Limb (tissue), 2 donors: ENCODE data around the gene GBE1.

Source experiments
- DNase-seq, 2 donors: peaks; one replicate each; pipeline ENCODE4 v3.0.0-alpha.2; 2016; ENCODE audit errors: extremely low spot score in 2 of 2

GBE1 gene

DNA sequence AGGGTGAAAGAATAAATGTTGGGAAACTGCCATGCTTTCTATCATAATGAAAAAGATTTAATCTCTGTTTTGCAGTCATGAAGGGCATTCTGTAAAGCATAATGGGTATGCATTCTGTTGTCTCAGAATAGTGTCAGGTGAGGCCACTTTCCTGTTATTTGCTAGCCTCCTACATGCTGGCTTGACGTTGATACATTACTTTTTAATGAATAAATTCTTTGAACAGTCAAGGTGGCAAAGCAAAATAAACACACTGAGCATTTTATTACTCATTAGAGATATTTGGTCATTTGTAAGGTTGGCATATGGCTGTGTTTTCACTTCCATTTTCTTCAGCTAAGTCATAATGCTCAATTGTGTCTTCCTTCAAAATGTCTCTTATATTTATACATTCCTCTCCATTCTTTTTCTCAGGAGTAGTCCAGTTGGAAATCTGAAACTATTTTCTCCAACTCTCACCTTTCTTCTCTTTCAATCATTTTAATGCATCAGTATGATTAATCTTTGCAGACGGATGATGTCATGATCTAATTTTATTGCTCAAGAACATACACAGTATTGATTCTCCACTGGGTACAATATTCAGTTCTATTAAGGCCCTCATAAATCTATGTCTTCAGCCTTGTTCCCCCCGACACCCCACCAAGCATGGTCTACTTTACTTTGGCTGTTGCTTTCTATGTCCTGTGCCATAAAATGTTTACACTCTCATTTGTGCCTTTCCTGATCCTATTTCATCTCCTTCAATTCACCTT, 290.7 kb downstream of the GBE1 start:
- DNase-seq = no peak

DNA sequence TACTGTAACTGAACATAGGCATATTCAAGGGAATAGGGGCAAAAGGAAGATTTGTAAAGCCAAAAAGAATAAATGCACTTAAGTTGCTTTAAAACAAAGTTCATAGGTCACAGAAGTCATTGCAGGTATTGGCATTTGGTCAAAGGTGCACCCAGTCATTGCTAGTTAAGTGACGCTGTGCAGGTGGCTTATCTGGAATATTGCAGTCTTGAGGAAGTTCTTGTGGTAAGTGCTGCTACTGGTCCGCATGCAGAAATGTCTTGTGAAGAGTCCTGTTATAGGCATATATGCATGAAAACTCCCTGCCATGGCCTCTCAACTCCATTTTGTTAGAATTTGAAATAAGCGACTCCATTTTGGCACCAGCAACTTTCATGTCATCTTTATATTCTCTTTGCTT, 293.1 kb downstream of the GBE1 start:
- no peak for DNase-seq

DNA sequence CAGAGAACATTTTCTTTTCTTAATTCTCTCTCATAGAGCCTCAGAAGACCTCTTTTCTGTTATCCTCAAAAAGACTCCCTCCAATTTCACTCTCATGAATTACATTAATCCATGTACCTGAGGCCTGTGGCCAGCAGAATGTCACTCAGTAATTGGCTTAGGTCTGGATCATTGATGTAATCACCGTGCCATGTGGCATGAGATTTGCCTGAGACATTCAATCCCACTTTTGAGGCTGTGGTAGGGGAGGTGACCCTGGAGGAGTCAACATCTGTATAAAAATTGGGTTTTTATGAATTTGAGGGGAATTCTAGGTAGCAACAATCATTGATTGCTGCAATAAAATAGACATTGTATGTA, 295.3 kb downstream of the GBE1 start:
- DNase-seq = no peak

DNA sequence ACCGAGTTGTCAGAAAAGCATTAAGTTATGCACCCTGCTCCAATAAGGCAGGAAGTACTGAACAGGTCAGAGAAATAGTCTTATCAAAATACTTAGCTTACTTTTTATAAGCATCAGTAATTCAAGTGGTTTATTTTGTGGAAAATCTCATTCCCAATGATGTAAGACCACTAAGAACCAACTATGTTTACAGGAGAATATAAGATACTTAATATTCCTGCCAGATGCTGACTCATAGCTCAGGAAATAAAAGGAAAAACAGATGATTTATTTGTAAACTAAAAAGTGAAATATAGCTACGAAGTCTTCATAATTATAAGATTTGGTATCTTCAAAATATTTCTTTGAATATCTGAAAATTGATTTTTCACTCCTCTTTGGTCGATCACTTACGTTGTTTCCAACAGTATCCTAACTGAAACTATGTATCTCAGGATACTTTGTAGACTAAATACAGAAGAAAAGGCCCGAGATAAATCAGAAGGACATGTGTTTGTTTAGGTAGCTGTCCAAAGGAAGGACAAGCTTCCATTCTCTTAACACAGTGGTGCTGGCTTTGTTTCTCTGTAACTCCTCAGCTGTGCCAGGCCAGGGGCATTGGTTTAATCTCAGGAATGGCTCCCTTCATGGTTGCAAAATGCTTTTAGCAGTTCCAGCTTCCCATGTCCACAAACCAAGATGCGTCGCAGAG, 295.8 kb downstream of the GBE1 start:
- no peak for DNase-seq

DNA sequence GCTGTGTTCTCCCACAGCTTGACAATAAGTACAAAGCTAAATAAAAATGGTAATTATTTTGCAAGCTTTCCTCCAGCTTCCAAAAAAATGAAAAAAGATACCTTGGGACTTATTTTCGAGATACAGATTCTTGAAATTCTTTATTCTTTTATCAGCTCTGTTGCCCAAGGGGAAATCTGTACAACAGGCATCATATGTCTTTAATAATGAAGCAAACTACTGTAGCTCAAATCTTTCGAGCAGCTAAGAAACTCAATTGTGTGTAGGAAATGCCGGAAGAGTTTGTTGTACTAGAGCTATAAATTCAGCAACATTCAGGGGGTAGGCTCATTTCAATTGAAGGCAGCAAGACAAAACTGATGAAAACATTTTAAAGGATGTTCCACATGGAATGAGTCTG, 297.7 kb downstream of the GBE1 start:
- no peak for DNase-seq

DNA sequence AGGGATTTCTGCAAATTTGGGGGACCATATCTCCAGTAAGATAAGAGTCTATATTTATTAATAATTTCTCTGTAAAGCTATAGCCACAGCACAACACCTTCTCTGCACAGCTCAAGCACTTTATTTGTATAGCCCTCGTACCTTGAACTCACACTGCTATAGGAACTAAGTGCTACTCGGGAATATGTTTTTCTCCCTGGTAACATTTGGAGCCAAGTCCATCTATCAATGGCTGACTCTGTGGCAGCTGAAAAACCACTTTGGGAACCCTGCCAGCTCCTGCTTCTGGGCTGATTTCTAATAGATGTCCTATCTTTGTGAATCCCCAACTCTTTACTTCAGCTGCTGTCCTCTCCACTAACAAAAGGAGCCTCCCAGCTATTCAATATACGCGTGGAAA, 298.5 kb downstream of the GBE1 start:
- peak in 1 of 2 donors; percentile 40 for DNase-seq

DNA sequence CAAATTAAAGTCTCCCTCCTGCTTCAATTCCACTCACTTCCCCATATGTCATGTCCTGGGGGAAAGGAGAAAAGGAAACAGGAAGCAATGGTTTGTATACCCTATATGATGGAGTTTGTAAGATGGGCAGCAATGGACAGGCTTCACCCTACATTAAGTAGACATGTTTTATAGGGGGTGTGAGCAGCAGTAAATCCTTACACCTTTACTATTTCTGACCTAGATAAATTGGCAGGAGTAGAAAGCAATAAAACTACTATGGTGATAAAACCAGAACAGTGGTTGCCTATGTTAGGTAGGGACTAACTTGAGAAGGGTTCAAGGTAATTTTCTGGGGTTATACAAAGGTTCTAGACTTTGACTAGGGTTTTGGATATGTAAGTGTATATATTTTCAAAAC, 301.7 kb downstream of the GBE1 start:
- DNase-seq = no peak

DNA sequence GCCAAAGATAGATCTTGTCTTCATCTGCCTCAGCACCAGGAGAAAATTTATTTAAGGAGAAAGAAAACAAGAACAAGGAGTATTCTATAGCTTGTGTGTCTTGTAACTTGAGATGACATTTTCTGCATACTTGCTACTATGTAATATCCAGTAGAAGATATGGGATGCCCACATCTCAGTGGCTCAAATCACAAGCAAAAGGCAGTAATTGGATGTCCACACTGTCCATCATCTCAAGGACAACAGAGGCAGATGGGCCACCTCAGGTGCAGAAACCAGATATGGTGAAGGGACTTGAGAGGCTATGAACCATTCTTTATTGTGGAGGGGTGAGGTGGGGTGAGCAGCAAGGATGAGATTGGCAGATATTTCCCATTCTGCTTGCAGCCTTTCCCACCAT, 309.0 kb downstream of the GBE1 start:
- DNase-seq = no peak

DNA sequence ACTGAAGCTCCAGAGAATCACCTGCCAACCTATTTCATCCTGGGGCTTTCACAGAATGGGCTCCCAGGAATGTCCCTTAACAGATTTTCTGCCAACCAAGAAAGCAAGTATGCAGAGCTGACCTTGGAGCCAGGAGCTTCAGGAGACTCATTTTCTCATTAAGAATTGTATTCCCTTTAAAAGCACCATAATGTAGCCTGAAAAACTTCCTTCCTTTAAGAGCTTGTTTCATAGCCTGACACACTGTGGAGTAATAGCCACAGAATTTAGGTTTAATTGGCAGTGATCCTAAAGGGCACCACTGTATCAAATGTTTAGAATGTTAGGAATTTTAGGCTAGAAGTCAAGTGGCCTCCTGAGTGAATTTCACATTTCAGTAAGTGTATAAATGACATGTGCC, 309.8 kb downstream of the GBE1 start:
- DNase-seq = no peak

DNA sequence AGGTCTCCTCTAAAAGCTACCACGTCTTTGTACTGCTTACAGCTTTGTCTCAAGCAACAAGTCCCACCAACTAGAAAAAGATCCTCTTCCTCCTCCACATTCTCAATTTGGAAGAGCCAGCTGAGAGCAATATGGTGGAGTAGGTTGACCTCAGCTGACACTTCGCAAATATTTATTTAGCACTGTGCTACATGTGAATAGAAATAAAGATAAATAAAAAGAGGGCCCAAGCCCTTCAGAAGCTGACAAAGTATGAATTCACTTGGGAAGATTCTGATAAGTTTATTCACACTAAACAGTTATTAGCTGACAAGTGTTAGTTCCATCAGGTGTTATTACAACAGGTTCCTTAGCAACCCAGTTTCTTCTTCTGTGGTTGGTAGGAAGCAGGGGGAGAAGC, 310.3 kb downstream of the GBE1 start:
- DNase-seq = no peak

DNA sequence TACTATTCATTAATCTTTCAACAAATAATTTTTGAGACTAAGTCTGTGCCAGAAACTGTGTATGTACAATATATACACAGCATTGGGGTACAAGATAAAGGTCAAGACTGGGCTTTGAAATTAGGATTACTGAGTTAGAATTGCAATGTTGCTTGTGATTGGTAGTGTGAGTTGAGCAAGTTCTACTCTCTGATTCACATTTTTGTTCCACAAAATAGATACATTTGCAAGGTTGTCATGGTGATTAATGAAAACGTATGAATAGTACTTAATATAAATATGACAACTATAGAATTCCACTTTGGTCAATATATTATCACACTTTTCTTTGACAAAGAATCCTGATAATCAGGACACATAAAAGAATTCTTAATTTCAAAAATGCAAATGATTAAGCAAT, 314.6 kb downstream of the GBE1 start:
- DNase-seq = no peak

DNA sequence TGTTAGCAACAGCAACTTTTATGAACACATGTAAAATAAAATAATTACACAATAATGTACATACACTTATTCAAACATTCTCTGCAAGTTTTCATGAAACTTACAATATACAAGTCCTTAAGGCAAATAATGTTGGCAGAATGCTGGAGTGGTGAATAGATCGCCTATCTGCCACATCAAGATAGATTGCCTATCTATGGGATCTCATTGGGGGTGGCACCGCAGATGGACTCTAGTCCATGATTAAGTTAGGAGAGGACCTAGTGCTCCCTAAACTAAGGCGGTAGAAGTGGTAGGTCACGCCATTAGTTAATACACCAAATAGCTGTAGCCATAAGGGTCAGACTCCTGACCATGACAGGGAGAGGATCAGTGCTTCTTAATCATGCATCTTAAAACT, 315.7 kb downstream of the GBE1 start:
- DNase-seq = no peak

DNA sequence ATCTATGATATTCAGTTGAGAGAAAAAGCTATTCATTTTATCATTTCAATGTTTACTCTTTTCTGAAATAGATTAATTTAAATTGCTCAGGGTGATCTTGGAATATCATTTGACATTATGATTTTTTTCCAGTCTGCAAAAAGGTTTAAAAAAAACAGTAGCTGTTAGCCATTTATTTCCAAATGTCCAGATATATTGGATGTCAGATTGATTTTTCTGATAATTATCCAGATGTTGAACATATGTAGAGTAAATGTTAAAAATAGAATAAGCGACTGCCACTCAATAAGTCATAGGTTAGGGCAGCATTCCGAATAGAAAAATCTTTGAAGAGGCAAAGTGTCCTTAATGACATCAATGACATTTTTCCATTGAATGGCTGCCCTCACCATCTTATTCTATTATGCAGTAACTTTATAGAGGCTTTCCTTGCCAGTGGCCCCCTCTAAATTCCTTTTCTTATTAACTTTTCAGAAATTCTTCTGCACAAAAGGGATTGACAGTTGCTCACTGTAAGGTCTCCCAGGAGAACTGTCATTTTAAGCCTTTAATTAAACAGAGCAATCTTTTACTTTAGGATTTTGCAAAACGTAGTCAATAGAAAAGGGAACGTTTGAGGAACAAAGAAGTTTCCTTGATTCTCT, 316.5 kb downstream of the GBE1 start:
- DNase-seq = no peak

DNA sequence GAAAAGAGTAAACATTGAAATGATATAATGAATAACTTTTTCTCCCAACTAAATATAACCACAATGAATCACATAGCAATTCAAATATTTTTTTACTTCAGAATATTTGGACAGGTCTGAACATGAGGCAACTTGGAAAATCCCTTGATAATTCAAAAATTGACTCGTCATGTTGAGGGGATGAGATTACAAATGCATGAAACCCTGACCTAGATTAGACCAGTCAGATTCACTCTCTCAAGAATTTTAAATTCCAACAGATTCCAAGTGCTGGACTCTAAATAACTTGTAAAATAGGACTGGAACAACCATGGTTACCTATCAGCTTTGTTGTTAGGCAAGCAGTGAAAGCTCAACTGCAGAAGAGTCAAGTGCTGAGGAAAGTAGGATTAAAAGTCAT, 317.5 kb downstream of the GBE1 start:
- DNase-seq = no peak

DNA sequence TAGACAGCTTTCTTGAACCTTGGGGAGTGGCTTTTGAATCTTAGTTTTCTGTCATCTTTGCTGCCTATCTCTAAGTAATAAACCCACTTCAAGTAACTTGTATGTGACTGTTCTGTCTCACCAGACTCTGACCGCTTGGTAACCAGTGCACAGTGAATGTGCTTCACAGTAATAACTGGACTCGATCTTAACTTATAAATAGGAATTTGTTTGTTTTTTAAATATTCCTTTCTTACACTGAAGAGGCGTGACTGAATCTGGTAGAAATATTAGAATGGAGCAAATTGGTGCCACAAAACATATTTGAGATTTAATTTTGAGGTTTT, 318.0 kb downstream of the GBE1 start:
- DNase-seq = no peak

DNA sequence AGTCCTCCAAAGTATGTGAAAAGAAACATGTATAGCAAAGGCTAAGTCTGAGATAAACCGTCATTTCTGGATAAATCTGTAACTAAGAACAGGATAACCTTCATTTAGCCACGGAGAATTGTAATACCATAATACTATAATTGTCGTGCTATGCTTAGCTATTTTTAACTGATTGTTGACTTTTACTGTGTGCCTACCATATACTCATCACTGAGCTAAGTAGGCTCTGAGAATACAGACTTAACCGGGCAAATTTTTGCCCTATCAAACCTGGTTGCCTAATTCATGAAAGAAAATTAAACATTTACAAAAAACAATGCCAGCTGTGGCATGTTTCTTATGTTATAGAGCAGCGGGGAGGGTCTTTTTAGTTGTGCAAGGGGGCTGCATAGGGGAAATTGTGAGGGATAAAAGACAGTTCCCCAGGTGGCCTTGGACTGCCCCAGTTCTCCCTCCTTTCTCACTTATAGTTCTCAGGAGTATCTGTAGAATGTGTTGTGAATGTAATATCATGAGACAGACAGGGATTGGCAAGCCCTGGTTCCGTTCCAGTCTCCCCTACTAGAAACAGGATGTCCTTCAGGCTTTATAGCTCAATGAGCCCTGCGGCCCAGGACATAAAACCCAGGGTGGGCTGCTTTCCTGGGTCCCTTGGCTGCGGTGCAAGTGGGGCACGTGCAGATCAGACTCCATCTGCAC, 318.5 kb downstream of the GBE1 start:
- DNase-seq = no peak

DNA sequence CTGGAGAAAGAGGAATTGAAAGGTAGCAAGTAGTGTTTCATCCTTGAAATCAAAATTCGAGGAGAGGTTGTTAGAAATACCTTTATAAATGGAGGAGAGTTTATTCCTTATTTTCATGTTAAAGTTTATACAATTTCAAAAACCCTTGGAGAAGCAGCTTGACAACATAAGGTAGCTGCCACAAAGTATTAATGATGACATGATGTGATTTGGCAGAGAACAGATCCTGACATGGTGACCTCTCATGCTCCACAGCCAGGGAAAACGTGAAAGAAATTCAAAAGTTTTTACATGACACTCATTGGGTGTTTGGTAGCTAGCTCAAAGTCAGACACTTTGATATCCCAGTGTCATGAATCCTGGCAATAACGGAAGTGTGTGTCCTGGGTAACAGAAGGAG, 320.8 kb downstream of the GBE1 start:
- no peak for DNase-seq
